SIG-M5 (cell line): ENCODE results near the gene RC3H1.
"Not testable (repeated sequence)": the region's sequence is repeated elsewhere in the genome, so short reads cannot be mapped to it uniquely, and the experiment has no call there.

Source experiments
- DNase-seq: peaks from one replicate; lab custom pipeline; 2025; lab: John Stamatoyannopoulos, UW

Gene RC3H1

DNA sequence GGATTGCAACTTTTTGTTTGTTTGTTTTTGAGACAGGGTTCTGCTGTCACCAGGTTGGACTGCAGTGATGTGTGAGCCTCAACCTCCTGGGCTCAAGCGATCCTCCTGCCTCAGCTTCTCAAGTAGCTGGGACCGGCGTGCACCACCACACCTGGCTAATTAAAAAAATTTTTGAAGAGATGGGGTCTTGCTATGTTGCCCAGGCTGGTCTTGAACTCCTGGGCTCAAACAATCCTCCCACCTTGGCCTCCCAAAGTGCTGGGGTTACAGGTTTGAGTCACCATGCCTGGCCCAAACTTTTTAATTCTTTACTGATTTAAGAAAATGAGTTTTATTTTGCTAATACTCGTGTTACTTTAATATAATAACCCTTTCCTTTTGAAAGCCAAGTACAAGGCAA lies 73.6 kb downstream of the RC3H1 start:
- DNase-seq, result no peak

DNA sequence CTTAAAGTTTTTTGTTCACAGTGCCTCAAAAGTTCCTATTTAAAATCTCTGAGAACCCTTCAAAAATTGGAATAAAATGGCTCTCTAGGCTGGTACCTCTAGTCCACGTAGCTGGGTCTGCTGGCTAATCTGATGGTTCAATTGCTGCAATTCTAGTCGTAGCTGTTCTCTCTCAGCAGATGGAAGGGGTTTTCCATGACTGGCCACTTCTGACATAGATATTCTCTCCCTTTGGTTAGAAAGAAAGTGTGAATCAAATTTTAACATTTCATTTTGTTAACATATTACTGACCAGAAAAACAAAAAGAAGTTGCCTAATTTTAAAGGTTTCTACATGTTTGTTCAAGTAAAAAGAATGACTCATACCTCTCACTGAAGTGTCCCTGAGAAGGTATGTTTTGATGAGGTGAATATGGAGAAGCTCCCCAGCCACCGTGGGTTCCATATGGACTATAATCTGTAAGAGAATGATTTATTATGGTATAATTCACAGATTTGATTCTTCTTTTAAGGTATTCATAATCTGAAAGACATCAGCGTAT lies 75.7 kb downstream of the RC3H1 start:
- DNase-seq, result no peak

DNA sequence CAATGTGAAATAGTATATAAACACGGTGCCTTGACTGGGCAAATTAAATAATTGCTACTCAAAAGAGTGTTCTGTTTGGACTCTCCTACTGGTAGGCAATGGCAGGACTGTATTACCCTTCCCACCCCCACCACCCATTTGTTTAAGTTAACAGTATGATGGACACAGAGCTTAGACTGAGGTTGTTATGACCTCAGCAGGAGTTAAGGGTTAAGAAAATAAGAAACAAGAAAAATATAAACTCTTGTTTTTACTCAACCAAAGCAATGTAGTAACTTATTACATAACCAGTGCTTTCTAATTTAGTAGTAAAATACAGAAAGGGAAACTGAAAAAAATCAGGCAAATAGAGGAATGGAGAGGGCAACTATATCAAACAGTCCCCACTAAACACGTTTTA lies 85.1 kb downstream of the RC3H1 start:
- DNase-seq, result no peak

DNA sequence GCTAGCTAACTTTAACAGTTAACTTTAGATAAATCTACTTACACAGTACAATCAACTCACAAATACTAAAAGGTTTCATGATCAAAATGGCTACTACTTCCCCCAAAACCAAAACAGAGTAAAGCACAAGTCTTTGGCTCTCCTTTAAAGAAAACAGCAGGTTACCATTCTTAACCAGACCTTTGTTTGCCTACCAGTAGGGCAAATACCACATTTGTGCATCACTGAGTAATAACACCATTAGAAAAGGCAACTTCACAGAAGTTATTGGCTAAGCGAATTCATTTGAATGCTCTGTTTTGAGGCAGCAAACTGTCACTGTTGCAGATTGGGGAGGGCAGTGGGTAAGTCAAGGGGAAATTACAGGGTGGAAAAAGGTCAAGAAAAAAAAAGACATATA lies 87.7 kb downstream of the RC3H1 start:
- DNase-seq, result no peak

DNA sequence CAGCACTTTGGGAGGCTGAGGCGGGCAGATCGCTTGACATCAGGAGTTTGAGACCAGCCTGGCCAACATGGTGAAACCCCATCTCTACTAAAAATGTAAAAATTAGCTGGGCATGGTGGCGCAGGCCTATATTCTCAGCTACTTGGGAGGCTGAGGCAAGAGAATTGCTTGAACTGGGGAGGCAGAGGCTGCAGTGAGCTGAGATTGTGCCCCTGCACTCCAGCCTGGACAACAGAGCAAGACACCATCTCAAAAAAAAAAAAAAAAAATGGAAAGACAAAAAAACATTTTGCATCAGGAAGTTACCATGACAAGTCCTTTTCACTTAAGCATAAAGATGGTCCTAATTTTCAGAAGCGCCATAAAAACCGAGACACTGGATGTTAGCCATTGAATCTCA lies 91.6 kb downstream of the RC3H1 start:
- DNase-seq, result not testable (repeated sequence)

DNA sequence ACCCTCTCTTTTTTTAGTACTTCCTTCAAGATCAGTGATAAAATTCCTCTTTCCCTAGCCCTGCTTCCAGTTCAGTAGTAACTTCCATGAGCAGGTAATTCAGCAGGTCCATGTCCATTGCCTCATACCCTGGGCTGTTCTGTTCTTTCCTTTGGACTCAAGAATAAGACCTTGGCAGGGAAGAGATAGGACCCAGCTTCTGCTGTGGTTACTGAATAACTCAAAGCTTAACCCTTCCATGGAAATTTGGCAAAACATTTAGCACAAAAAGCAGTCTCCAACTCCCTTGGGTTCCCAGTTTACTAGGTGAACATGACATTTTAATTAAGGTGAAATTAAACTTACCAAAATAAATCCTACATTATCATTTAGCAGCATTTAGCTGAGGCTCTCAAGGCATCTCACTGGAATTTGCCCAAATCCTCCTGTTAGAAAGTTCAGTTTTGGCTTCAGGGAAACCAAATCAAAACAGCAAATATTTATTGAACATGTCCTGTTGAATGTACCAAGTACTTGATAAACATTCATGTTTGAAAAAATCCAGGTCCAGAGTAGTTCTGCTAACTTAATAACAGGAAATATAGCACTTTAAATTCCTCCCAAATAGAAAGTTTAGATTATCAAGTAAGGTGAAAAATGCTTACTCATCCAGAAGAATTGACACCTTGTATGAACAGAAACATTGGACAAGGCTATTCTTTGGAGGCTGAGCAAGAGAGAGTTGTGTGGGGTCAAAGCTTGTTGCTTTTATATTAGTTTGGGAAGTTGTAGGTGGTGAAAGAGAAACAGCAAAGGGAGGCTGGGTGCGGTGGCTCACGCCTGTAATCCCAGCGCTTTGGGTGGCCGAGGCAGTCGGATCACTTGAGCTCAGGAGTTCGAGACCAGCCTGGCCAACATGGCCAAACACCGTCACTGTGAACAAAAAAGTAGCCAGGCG lies 96.6 kb downstream of the RC3H1 start:
- DNase-seq, result no peak

DNA sequence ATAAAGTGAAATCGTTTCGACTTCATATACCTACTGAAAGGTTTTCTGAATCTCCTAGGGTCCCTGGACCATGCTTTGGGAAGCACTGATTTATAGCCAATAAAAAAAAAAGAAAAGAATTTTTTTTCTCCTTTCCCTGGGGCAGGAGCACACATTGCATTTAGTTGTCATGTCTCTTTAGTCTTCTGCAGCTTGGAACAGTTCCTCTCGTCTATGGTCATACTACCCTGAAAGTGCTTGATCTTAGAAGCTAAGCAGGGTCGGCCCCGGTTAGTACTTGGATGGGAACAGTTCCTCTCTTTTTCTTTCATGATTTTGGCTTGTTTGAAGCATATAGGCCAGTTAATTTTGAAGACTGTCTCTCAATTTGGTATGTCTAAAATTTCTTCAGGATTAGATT lies 101.3 kb downstream of the RC3H1 start:
- DNase-seq, result no peak

DNA sequence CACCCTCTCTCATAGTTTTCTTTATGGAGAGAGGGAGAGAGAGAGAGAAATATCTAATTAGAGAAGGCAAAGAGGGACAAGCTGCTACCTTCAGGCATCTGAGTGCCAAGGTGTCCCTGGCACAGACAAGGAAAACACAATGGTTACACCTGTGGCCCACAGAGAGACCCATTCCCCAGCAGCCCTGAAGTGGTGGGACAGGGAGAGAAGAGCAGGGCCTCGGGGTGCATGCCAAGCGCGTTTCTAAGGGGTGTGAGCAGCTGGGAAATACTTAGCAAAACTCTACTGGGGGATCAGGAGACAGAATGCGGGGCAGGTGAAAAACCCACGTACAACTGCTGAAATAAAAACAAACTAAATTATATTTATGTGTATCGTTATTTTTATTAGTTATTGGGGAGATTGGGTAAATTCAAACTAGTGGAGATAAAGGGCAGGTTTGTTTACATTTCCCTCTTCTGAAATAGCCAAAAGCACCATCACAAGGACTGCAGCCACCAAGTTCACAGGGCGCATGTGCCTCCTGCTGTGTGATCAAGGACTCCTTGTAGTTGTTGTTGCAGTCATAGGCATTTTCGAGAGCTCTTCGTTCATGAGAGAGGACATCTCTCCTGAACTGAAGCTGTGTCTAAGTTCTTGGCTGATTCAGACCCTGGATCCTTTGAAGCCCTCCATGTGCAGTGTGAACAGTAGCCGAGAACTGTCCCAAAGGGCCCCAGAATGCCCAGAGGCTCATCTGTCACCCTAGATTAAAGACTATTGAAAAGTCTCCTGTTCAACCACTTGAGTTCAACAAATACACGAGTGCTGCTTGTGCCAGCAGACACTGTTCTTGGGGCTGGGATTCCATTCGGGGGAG lies 104.3 kb downstream of the RC3H1 start:
- DNase-seq, result no peak

DNA sequence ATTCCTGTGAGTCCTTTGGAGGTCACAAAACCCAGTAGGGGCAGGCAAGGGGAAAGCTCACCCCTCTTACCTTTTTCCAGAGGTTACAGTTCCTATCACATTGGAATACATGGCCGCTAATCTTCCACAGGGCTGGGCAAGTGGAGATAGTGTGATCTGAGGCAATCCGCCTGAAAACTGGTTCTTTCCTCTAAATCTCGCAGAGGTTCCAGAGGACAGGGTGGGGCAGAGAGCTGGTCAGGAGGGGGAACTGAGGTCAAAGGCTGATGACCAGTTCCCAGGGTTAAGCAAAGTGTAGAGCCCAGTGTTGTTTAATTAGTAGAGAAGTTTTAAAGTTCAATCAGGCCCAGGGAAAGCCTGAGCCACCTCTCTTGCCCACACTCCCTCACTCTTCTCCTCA lies 105.0 kb downstream of the RC3H1 start, which contains the start of gene SERPINC1:
TSS of gene SERPINC1 (minus strand) at position 179 of the 400 bp plus-strand sequence. CDS start at position 111, 68 bp downstream.
- DNase-seq, result no peak

DNA sequence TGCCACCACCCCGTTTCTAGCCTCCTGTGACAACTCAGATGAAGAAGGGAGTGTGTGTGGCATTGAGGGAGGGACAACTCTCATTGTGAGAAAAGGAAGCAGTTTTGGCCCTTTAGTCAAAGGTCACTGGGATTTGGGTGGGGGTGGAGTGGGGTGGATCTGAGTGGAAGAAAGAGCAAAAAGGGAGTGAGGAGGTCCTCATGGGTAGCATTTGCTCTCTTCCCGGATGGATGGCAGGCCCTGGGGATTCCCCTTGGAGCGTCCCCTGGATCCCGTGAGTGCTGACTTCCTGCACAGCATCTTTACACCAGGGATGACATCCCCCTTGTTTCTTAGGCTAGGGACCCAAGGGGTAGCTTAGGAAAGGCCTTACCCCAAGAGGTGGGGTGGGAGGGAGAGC lies 105.5 kb downstream of the RC3H1 start:
- DNase-seq, result no peak

DNA sequence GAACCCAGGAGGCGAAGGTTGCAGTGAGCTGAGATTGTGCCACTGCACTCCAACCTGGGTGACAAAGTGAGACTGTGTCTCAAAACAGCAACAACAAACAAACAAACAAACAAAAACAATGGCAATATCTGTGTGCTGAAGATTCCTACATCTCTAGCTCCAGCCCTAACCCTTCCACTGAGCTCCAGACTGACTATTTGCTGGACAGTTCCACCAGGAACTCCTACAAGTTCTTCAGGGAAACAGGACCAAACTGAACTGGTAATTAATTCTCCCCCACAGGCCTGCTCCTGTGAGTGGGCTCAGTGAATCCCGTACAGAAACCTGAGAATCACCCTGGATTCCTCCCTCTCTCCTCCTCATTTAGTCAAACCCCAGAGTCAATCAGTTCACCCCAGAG lies 106.6 kb downstream of the RC3H1 start:
- no peak for DNase-seq

DNA sequence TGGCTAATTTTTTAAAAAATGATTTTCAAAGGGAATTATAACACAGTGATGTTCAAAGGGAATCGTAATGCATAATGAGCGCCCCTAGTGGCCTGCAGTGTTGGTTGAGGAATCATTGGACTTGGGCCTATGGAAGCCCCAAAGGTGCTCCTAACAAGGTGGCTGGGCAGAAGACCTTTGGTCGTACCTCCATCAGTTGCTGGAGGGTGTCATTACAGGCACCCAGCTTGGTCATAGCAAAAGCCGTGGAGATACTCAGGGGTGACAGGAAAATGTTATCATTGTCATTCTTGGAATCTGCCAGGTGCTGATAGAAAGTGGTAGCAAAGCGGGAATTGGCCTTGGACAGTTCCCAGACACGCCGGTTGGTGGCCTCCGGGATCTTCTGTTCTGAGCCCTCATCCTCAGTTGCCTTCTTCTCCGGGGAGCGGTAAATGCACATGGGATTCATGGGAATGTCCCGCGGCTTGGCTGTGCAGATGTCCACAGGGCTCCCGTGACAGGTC lies 107.7 kb downstream of the RC3H1 start:
- no peak for DNase-seq

DNA sequence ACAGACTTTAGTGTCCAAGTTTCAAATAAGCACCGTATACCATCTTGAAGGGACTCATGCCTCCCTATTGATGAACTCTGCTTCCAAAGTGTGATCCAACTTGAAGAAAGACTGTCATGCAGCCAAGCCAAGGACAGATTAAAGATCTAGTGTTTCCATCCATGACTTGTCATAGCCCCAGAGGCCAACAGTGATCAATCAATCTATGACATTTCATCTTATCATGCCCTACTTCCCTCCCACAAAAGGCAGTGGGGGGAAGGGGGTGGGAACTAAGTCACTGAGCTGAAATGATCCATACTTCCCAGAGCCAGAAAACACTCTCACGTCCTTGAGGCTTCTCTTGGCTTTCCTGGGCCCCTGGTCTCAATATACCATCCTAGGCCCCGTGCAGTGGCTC lies 109.0 kb downstream of the RC3H1 start:
- DNase-seq, result no peak

DNA sequence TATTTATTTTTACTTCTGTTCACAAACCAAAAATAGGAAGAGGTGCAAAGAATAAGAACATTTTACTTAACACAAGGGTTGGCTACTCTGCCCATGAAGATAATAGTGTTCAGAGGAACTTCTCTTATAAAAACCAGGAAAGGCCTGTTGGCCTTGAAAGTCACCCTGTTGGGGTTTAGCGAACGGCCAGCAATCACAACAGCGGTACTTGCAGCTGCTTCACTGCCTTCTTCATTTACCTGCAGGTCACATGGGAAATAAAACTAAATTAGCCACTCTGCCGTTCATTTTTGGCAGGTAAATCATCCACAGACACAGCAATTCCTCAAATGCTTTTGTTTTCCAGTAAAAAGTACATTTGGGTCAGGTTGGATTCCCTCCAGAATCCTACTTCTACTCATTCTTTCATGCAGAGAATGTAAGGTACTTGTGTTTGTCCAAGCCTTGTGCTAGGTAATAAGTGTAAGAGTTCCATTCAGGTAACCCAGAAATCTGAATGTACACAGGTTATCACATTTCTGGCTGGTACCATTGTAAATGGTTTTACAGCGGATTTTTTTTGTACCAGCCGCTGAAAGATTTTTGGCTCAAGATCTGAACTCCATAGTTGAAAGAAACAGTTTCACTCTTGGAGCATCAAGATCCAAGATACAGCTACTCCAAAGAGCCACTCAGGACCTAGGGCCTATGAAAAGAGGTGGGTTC lies 118.2 kb downstream of the RC3H1 start:
- no peak for DNase-seq

DNA sequence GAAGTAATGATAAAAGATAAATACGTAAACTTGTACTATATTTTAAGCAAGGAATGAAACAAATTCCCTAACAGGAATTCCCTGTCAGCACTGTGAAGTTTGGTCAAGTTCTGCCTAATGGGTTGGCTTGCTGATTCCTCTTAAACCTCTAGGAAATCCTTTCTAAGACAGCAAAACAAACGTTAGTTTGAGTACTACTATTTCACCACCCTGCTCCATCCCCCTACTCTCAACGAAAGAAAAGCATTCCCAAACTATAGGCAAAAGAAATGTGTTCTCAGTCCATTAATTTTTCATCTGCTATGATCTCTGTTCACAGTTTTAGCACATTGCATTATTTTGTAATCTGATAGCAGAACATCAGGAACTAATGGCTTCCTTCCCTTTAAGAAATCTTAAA lies 121.2 kb downstream of the RC3H1 start:
- no peak for DNase-seq

DNA sequence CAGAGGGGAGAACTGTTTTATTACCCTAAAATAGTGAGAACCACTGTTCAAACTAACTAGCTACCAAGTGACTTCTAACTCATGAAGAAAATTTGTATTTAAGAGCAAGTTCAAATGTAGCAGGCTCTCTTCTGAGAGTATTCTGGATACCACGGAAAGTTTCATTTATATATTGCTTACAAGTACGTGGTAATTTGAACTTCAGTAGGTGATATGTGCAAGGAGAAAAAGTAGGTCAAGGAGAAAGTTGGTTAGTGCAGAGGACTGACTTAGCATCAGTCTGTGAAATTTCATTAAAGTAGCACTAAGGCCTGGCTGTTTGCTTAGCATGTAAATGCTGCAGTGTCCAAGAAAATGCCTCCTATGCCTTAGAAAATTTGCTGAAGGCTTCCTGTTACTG lies 121.7 kb downstream of the RC3H1 start:
- DNase-seq, result no peak

DNA sequence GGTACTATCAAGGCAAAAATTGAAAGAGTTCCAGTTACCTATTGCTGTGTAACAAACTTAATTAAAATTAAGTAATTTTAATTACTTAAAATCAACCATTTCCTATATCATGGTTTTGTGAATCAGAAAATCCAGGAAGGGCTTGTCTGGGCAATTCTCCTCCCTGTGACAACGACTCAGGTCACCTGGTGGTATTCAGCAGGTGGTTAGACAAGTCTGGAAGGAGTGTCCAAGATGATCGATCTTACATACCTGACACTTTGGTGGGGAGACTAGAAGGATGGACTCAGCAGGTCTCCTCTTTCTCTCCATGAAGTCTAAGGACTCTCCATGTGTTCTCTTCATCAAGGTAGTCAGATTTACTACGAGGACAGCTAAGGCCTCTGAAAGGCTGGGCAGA lies 128.0 kb downstream of the RC3H1 start:
- DNase-seq, result no peak

DNA sequence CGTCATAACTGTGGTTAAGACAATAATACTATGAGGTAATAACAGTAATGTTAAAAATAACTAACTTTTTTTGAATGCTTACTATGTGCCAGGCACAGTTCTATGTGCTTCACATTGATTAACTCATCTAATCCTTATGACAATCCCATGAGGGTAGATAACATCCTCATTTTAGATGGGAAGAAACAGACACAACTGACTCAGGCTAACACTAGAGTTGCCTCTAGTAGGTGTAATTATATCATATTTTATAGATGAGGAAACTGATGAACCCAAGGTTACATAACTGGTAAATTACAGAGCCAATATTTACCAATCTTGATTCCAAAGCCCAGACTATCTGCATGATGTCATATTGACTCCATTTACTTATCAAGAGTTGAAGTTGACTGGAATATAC lies 128.5 kb downstream of the RC3H1 start:
- DNase-seq, result no peak

DNA sequence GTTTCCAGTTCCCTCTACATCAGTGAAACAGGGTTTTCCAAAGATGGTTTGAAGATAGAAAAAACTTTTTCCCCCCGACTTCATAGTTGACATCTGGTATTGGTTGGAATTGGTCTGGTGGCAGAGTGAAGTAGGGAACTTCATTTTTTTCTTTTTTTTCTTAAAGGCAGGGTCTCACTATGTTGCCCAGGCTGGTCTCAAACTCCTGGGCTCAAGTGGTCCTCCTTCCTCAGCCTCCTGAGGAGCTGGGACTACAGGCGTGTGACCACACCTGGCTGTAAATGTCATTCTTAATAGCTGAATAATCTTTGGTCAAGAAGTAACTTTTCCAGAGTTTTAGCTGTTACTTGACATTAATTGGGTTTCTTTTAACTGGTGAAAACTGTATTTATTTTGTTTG lies 132.3 kb downstream of the RC3H1 start:
- no peak for DNase-seq

DNA sequence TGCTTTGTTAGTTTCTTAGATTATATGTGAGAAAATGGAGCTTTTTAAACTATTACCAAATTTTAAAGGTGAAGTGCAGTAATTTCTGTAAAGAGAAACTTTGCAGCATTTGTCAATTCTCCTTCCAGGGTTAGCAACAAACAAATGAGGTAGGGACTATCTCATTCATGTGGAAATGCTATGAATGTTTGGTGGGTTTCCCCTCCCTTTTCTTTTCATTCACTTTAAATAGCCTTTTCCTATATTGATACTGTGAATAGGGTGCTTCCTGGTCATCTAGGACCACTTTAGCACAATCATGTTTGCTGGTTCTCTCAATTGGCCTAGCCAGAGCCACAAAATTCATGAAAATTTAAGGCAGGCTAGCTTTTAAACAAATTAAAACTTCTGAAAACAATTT lies 133.4 kb downstream of the RC3H1 start:
- DNase-seq, result no peak

DNA sequence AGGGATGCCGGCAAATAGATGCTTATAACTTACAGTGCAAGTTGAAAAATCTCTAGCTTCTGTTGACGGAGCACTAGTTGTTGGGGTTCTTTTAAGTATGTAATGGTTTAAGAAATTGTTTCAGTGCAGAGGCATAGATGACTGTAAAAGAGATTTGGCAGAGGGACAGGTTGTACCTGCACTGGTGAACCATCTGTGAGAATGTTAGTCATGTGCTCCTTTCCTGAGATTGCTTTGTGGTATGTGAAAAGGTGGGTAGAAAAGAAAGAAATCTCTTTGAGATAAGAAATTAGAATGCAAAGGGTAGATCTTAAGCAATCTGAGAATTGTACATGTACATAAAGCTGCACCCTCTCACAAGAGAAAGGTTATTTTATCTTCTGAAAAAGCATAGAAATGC lies 134.5 kb downstream of the RC3H1 start:
- DNase-seq, result no peak
